Stimulated activated CD4-positive, alpha-beta T cell treated with anti-CD3 and anti-CD28 coated beads, Interleukin-12 subunit alpha, Interleukin-12 subunit beta, amount 100 ng/mL, for 4 hours (primary cell): Measurements from ENCODE around the gene ZNG1E.
"Not testable (repeated sequence)": the region's sequence is repeated elsewhere in the genome, so short reads cannot be mapped to it uniquely, and the experiment has no call there.

ENCODE experiments used
- DNase-seq: peaks from one replicate; pipeline ENCODE4 v3.0.0-alpha.2; 2020

The ZNG1E gene

DNA sequence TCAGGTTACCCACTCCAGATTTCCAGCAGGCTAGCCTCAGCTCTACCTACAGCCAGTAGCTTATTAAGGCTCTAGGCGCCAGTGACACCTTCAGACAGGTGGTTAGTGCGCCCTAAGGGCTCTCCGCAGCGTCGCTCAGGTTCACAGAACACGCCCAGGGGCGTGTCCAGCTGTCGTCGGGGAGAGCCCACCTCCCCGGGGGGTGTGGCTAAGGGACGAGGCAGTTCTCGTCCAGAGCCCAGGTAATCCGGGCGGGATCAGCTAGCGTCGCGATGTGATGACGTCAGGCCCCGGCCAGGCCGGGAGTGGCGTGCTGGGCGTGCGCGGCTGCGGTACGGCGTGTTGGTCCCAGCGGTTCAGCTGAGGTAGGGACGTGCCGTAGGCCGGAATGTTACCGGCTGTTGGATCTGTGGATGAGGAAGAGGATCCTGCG is at the start of gene ZNG1E:
ZNG1E (plus strand) TSS at position 340 of the 433 bp plus-strand sequence; CDS start at position 389, 49 bp downstream.
- DNase-seq, result peak; percentile 42

DNA sequence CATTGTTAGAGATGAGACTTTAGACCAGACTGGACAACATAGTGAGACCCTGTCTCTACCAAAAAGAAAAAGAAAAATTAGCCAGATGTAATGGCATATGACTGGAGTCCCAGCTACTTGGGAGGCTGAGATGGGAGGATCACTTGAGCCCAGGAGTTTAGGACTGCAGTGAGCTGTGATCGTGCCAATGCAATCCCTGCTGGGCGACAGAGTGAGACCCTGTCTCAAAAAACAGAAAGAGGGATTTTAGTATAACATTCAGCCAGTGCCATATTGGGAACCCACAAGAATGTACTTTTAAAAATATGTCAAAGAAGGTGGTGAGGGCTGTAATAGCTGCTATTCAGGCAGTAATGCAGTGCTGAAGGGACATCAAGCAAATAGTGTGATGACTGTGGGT is 2.1 kb upstream of the ZNG1E start:
- DNase-seq, result not testable (repeated sequence)

DNA sequence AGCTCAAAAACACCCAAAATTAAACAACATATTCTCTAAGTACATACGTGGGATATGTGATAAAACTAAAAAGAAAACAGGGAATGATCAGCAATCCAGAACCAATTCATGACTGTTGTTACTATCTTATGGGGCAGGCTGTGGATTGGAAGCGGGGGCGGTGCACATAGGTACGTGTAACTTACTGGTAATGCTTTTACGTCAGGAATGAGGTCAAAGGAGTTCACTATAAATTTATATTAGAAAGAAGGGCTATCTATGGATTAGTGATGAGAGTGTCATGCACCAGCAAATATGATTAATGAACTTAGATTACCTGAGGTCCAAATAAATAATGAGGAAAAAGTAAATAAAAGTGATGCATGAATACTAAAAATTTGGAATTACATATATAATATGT is 710 bp upstream of the ZNG1E start:
- DNase-seq, result peak; percentile 0

DNA sequence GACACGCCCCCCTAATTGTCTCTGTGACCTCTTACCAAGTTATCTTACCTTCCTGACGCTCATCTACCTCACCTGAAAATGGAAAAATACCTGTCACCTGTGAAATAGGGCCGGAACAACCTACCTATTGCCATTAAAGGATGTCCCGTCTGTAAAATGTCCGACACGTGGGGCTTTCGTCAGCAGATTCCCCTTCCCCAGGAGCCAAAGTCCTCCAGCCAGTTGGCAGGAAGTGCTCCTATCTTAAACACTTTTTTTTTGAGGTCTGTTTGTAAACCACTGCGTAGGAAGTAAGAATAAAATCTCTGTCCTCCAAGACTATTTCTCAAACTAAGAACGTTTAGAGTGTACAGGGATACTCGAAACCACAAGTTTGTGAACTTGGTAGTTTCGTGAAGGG is 661 bp downstream of the ZNG1E start:
- DNase-seq, result peak; percentile 1

DNA sequence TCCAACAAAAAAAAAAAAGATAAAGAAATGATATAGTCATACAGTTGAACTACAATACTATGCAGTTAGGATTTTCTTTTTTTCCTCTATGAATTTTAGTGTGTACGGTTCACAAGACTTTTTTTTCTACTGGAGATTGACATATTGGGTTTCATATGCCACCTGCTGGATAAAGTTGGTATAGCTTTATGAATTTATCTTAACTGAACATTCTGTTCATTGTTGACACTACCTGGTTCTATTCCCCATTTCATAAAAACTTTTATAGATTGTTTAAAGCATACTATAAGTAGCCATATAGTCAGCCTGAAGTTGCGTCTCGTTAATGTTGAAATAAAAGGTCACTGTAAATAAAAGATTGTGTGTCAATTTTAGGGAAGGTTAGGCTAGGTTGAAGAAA is 2.8 kb downstream of the ZNG1E start:
- DNase-seq, result not testable (repeated sequence)

DNA sequence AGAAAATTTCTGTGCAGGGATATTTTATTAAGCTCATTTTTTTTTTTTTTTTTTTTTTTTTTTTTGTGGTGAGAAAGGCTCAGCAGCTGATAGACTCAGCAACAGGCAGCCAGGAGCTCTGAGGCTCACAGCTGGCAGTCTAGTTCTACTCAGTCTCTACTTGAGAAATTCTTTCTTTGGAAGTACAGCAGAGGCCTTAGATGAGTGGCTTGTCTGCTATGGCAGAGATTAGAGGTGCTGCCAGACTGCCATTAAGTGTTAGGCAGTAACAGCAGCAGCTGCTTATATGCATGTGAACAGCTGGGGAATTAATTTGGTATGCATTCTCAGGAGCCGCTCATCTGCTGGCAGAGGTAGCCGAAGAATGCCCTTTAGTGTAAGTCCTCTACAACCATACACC is 27.8 kb downstream of the ZNG1E start:
- DNase-seq, result not testable (repeated sequence)

DNA sequence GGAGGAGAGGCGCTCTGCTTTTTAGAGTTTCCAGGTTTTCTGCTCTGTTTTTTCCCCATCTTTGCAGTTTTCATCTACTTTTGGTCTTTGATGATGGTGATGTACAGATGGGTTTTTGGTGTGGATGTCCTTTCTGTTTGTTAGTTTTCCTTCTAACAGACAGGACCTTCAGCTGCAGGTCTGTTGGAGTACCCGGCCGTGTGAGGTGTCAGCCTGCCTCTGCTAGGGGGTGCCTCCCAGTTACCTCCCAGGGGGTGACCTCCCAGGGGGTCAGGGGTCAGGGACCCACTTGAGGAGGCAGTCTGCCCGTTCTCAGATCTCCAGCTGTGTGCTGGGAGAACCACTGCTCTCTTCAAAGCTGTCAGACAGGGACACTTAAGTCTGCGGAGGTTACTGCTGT is 38.7 kb downstream of the ZNG1E start:
- DNase-seq, result not testable (repeated sequence)

DNA sequence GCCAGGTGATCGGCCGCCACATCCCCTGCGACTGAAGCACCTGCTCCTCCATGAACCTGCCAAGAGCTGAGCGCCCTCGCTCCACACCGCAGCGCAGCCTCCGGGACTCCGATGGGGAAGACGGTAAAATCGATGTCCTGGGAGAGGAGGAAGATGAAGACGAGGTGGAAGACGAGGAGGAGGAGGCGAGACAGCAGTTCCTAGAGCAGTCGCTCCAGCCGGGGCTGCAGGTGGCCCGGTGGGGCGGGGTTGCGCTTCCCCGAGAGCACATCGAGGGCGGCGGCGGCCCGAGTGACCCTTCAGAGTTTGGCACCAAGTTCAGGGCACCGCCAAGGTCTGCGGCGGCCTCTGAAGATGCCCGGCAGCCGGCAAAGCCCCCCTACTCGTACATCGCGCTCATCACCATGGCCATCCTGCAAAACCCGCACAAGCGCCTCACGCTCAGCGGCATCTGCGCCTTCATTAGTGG is 61.4 kb downstream of the ZNG1E start, which contains the start of gene FOXD4L4:
FOXD4L4 (plus strand) TSS at position 51 of the 469 bp plus-strand sequence; CDS start at position 51, 0 bp downstream.
- not testable (repeated sequence) for DNase-seq

DNA sequence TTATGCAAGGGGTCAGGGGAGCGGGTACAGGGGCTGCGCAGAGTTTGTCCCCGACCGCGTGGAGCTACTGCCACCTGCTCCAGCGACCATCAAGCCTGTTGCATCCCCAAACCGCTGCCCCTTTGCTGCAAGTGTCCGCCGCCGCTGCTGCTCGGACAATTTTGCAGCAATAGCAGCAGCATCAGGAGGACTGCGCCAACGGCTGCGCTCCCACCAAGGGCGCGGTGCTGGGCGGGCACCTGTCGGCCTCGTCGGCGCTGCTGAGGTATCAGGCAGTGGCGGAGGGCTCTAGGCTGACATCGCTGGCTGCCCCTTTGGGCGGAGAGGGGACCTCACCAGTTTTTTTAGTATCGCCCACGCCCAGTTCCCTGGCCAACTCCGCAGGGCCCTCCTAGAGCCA is 62.4 kb downstream of the ZNG1E start:
- DNase-seq, result not testable (repeated sequence)
